ENCODE measurements around the gene PDK2.

Gene PDK2

DNA sequence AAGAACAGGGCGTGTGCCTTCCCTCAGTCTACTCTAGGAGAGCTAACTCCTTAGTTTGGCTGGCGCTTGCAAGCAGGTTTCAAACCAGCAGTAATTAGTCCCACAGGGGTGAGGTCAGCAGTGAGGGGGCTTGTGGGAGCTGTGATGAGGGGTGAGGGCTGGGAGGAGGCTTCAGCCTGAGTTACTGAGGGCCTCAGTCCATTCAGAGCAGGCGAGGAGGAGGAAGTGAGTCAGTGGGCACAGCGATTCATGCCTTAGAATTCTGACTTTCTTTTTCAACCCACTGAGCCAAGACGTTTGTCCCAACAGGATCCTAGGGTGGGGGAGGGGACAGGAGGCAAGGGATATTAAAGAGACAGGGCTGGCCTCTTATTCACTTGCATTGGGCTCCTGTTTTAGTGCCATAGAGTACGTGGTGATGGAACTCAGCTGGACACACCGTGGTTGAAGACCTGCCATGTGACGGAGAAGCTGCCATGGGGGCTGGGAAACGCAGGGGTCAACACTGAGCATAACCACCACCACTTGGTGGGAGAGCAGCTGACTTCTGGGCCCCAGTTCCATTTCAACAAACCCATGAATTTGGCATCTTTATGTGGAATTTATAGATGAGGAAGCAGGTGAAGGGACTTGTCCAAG, 47.5 kb upstream of the PDK2 start:
- H3K27me3 ChIP-seq (ENCODE audit: insufficient read depth, low read length): no peaks in the 10 kb centered on the region
- no peaks in the 10 kb centered on the region for H3K36me3 ChIP-seq (ENCODE audit: control insufficient read depth in 1 of 2, insufficient read depth in 2 of 2, low read length in 2 of 2)
- no peak overlapping the region for H2BK120ac ChIP-seq (ENCODE audit: insufficient read depth, low read length, poor library complexity)
- H3K27ac ChIP-seq (ENCODE audit: low read depth, low read length): no peak overlapping the region
- no peak overlapping the region for H3K18ac ChIP-seq (ENCODE audit: low read length)
- no peak overlapping the region for H3K9ac ChIP-seq (ENCODE audit: low read length)
- peak overlapping the region; percentile 66 for H3K14ac ChIP-seq (ENCODE audit: low read length)
- peaks cover 4% of the 10 kb centered on the region for H3K79me2 ChIP-seq (ENCODE audit: control insufficient read depth, insufficient read depth, low read length, poor library complexity)
- H2BK5ac ChIP-seq (ENCODE audit: low read depth, low read length, poor library complexity): peak overlapping the region; percentile 23
- H2BK12ac ChIP-seq (ENCODE audit: low read length): peak overlapping the region; percentile 63
- H3K79me1 ChIP-seq (ENCODE audit: low read length): peaks cover 22% of the 10 kb centered on the region
- H3K4me3 ChIP-seq (ENCODE audit: low read depth, low read length): no peak overlapping the region
- peak overlapping the region; percentile 47 for H2AK5ac ChIP-seq (ENCODE audit: low read length)
- peak overlapping the region; percentile 39 for H4K91ac ChIP-seq (ENCODE audit: low read depth, low read length)
- no peak overlapping the region for H3K4ac ChIP-seq (ENCODE audit: low read depth, low read length)
- H4K8ac ChIP-seq (ENCODE audit: low read depth, low read length): no peak overlapping the region
- H3K9me3 ChIP-seq (ENCODE audit: insufficient read depth, low read depth, low read length): no peaks in the 10 kb centered on the region
- no peak for DNase-seq
- no peak overlapping the region for H3K4me2 ChIP-seq (ENCODE audit: low read length)
- no CpG with 5 or more reads among the region's 9 CpGs for WGBS (ENCODE audit: extremely low coverage, insufficient coverage, insufficient read length)
- H2AFZ ChIP-seq (ENCODE audit: insufficient read depth, low read length, poor library complexity): peak overlapping the region; percentile 42
- H4K12ac ChIP-seq (ENCODE audit: low read depth, low read length): no peak overlapping the region
- peaks cover 39 to 44% of the 10 kb centered on the region in 2 experiments for H3K4me1 ChIP-seq (ENCODE audit: control insufficient read depth in 1 of 2, insufficient read depth in 2 of 2, low read length in 2 of 2)
- H3K23ac ChIP-seq (ENCODE audit: low read length): no peak overlapping the region

DNA sequence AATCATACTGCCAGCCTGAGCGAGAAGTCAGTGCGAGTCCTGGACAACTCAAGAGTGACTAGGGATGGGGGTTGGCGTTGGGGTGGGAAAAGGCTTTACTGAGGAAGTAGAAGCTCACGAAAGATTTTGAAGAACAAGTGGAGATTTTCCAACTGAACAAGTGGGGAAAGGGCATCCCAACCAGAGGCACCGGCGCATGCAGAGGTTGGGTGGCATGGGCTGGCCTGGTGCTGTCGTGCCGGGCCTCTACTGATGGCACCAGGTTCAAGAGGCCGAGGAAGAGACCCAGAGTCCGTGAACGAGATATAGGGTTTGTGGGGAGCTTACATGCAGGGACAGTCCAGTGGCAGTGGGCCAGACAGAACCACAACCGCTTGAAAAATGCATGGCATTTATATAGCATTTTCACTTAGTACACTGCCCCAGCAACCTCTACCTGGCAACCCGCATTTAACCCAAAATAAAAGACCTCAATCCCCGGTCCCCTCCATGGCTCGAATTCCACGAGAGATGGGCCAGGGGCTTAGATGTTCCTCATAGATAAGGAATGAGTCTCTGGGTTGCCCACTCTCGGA, 46.9 kb upstream of the PDK2 start:
- Histone ChIP-seq H4K8ac (ENCODE audit: low read depth, low read length) (no peak overlapping the region), H3K14ac (ENCODE audit: low read length) (no peak overlapping the region), H3K4ac (ENCODE audit: low read depth, low read length) (no peak overlapping the region), H3K27ac (ENCODE audit: low read depth, low read length) (no peak overlapping the region), H4K91ac (ENCODE audit: low read depth, low read length) (peak overlapping the region; percentile 39), H2BK120ac (ENCODE audit: insufficient read depth, low read length, poor library complexity) (no peak overlapping the region), H3K36me3 (ENCODE audit: control insufficient read depth in 1 of 2, insufficient read depth in 2 of 2, low read length in 2 of 2) (no peaks in the 10 kb centered on the region), H3K4me1 (ENCODE audit: control insufficient read depth in 1 of 2, insufficient read depth in 2 of 2, low read length in 2 of 2) (peaks cover 46 to 51% of the 10 kb centered on the region in 2 experiments), H2AK5ac (ENCODE audit: low read length) (no peak overlapping the region), H2BK12ac (ENCODE audit: low read length) (peak overlapping the region; percentile 50), H2AFZ (ENCODE audit: insufficient read depth, low read length, poor library complexity) (no peak overlapping the region), H3K79me2 (ENCODE audit: control insufficient read depth, insufficient read depth, low read length, poor library complexity) (peaks cover 4% of the 10 kb centered on the region), H3K18ac (ENCODE audit: low read length) (no peak overlapping the region), H3K4me2 (ENCODE audit: low read length) (no peak overlapping the region), H3K4me3 (ENCODE audit: low read depth, low read length) (no peak overlapping the region), H3K9me3 (ENCODE audit: insufficient read depth, low read depth, low read length) (no peaks in the 10 kb centered on the region), H2BK5ac (ENCODE audit: low read depth, low read length, poor library complexity) (no peak overlapping the region), H3K79me1 (ENCODE audit: low read length) (peaks cover 27% of the 10 kb centered on the region), H3K9ac (ENCODE audit: low read length) (no peak overlapping the region), H4K12ac (ENCODE audit: low read depth, low read length) (no peak overlapping the region), H3K23ac (ENCODE audit: low read length) (no peak overlapping the region), H3K27me3 (ENCODE audit: insufficient read depth, low read length) (no peaks in the 10 kb centered on the region)
- no peak for DNase-seq
- no CpG with 5 or more reads among the region's 17 CpGs for WGBS (ENCODE audit: extremely low coverage, insufficient coverage, insufficient read length)

DNA sequence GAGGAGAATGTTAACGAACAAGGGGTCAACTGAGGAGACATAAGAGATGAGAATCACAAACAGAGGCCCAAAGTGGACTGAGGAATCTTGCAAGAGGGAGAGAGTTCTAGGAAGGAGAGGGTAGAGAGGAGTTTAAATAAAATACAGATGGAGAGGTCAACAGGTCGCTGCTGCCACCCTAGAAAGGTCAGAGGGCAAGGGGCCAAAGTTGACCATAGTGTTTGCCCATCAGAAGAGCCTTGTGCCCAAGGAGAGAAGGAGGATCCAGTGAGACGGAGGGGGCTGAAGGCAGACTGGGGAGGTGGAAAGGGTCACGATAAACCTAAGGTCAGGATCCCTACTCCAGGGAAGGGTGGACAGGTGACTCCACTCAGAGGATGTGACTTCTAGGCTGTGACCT, 46.2 kb upstream of the PDK2 start:
- Histone ChIP-seq H3K27me3 (ENCODE audit: insufficient read depth, low read length) (no peaks in the 10 kb centered on the region), H2BK120ac (ENCODE audit: insufficient read depth, low read length, poor library complexity) (no peak overlapping the region), H2AK5ac (ENCODE audit: low read length) (peak overlapping the region; percentile 81), H3K36me3 (ENCODE audit: control insufficient read depth in 1 of 2, insufficient read depth in 2 of 2, low read length in 2 of 2) (no peaks in the 10 kb centered on the region), H3K4me2 (ENCODE audit: low read length) (no peak overlapping the region), H4K12ac (ENCODE audit: low read depth, low read length) (no peak overlapping the region), H2BK12ac (ENCODE audit: low read length) (peak overlapping the region; percentile 63), H3K79me1 (ENCODE audit: low read length) (peaks cover 30% of the 10 kb centered on the region), H4K8ac (ENCODE audit: low read depth, low read length) (no peak overlapping the region), H3K23ac (ENCODE audit: low read length) (no peak overlapping the region), H3K4me1 (ENCODE audit: control insufficient read depth in 1 of 2, insufficient read depth in 2 of 2, low read length in 2 of 2) (peaks cover 46 to 52% of the 10 kb centered on the region in 2 experiments), H3K18ac (ENCODE audit: low read length) (no peak overlapping the region), H2BK5ac (ENCODE audit: low read depth, low read length, poor library complexity) (no peak overlapping the region), H3K27ac (ENCODE audit: low read depth, low read length) (no peak overlapping the region), H3K4ac (ENCODE audit: low read depth, low read length) (no peak overlapping the region), H3K14ac (ENCODE audit: low read length) (no peak overlapping the region), H3K9me3 (ENCODE audit: insufficient read depth, low read depth, low read length) (no peaks in the 10 kb centered on the region), H4K91ac (ENCODE audit: low read depth, low read length) (peak overlapping the region; percentile 19), H3K9ac (ENCODE audit: low read length) (no peak overlapping the region), H3K79me2 (ENCODE audit: control insufficient read depth, insufficient read depth, low read length, poor library complexity) (peaks cover 4% of the 10 kb centered on the region), H2AFZ (ENCODE audit: insufficient read depth, low read length, poor library complexity) (no peak overlapping the region), H3K4me3 (ENCODE audit: low read depth, low read length) (no peak overlapping the region)
- WGBS (ENCODE audit: extremely low coverage, insufficient coverage, insufficient read length): no CpG with 5 or more reads among the region's 4 CpGs
- no peak for DNase-seq

DNA sequence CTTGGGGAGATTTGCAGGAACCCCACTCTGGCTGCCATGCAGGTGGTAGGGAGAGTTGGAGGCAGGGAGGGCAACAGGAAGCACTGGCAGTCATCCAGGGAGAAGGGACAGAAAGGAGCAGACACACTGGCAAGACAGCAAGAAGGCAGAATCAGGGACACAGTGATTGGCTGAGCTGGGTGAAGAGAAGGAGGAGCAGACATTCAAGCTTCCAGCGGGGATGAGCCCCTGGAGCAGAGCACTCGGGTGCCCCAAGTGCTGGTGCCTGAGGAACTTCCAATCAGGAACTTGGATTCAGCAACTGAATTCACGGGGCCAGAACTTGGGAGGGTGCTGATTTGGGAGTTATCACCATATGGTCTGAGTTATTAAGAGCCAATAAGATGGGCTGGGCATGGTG, 45.5 kb upstream of the PDK2 start:
- H3K4me2 ChIP-seq (ENCODE audit: low read length): no peak overlapping the region
- no peak overlapping the region for H3K27ac ChIP-seq (ENCODE audit: low read depth, low read length)
- peaks cover 4% of the 10 kb centered on the region for H3K79me2 ChIP-seq (ENCODE audit: control insufficient read depth, insufficient read depth, low read length, poor library complexity)

More for the DNA sequence above, 45.5 kb upstream of the PDK2 start:
- H3K18ac ChIP-seq (ENCODE audit: low read length): no peak overlapping the region
- H3K9me3 ChIP-seq (ENCODE audit: insufficient read depth, low read depth, low read length): no peaks in the 10 kb centered on the region
- no peak for DNase-seq
- no peaks in the 10 kb centered on the region for H3K36me3 ChIP-seq (ENCODE audit: control insufficient read depth in 1 of 2, insufficient read depth in 2 of 2, low read length in 2 of 2)
- H4K12ac ChIP-seq (ENCODE audit: low read depth, low read length): no peak overlapping the region
- H3K4me1 ChIP-seq (ENCODE audit: control insufficient read depth in 1 of 2, insufficient read depth in 2 of 2, low read length in 2 of 2): peaks cover 46 to 52% of the 10 kb centered on the region in 2 experiments
- peak overlapping the region; percentile 15 for H4K91ac ChIP-seq (ENCODE audit: low read depth, low read length)
- no peak overlapping the region for H3K23ac ChIP-seq (ENCODE audit: low read length)
- H3K27me3 ChIP-seq (ENCODE audit: insufficient read depth, low read length): no peaks in the 10 kb centered on the region
- H2AK5ac ChIP-seq (ENCODE audit: low read length): peak overlapping the region; percentile 55
- peak overlapping the region; percentile 55 for H2BK12ac ChIP-seq (ENCODE audit: low read length)
- H2BK5ac ChIP-seq (ENCODE audit: low read depth, low read length, poor library complexity): no peak overlapping the region
- H3K4me3 ChIP-seq (ENCODE audit: low read depth, low read length): no peak overlapping the region
- no peak overlapping the region for H3K9ac ChIP-seq (ENCODE audit: low read length)
- no peak overlapping the region for H2BK120ac ChIP-seq (ENCODE audit: insufficient read depth, low read length, poor library complexity)
- no peak overlapping the region for H3K4ac ChIP-seq (ENCODE audit: low read depth, low read length)
- H2AFZ ChIP-seq (ENCODE audit: insufficient read depth, low read length, poor library complexity): no peak overlapping the region
- H3K79me1 ChIP-seq (ENCODE audit: low read length): peaks cover 30% of the 10 kb centered on the region
- WGBS (ENCODE audit: extremely low coverage, insufficient coverage, insufficient read length): no CpG with 5 or more reads among the region's 3 CpGs
- H4K8ac ChIP-seq (ENCODE audit: low read depth, low read length): no peak overlapping the region
- no peak overlapping the region for H3K14ac ChIP-seq (ENCODE audit: low read length)

Data from trophoblast cell (in vitro differentiated cells and primary cell).